Adipose tissue (tissue), 3 donors: ENCODE data around the gene EMC9. TPM values are rescaled to one million over a fixed set of nuclear protein-coding genes. Genes with fewer than 3 reads are reported as not detected.

Experiments used
- H3K27ac ChIP-seq: one replicate; pipeline ENCODE4 v1.5.1; 2013; ENCODE audit warnings: low read depth, low read length
- WGBS, 3 donors: extraction: QIAGEN DNeasy Blood & Tissue Kit; methylation state at CpG; one replicate each; pipeline ENCODE4 v1.1.7; 2013; 5-methylcytosine and 5-hydroxymethylcytosine counted together
- polyA plus RNA-seq, 3 donors: library from polyadenylated mRNA; stranded (reverse); fragments of 200-250 nt; gene quantifications; one replicate each; pipeline ENCODE4 v1.2.3, GENCODE V29; 2013
- donor health status: healthy with polysubstance abuse.
- donor health status: Bipolar disorder and iron deficiency.
- donor health status: healthy.

Gene EMC9
- polyA plus RNA-seq, 3 donors = 16.3 to 17.3 (median 17.2) TPM

DNA sequence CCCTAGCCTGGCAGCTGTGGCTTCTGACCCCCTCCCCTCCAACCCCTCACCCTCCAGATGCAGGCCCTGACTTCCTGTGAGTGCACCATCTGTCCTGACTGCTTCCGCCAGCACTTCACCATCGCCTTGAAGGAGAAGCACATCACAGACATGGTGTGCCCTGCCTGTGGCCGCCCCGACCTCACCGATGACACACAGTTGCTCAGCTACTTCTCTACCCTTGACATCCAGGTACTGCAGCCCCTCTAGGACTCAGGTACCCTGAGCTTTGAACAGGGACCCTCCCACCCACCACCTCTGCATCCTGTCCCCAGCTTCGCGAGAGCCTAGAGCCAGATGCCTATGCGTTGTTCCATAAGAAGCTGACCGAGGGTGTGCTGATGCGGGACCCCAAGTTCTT is 13.7 kb upstream of the EMC9 start:
- 92 to 97% (median 94%) methylated on average over 10 of the region's 10 CpGs for WGBS, 3 donors
- no peak overlapping the region for H3K27ac ChIP-seq

DNA sequence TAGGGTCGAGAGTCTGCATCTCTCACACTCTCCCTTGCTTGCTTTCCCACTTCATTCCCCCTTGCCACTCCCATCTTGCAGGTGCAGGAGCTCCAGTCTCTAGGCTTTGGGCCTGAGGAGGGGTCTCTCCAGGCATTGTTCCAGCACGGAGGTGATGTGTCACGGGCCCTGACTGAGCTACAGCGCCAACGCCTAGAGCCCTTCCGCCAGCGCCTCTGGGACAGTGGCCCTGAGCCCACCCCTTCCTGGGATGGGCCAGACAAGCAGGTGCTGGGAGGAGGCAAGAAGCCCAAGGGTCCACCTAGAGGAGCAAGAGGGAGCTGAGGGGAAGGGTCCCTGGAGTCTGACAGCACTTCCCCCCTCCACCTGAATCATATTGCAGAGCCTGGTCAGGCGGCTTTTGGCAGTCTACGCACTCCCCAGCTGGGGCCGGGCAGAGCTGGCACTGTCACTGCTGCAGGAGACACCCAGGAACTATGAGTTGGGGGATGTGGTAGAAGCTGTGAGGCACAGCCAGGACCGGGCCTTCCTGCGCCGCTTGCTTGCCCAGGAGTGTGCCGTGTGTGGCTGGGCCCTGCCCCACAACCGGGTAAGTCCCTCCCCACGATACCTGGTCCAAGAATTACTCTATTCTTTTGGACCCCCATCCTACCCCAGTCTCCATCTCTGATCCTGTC is 10.2 kb upstream of the EMC9 start:
- no peak overlapping the region for H3K27ac ChIP-seq
- WGBS, 3 donors = 93 to 96% (median 94%) methylated on average over 16 of the region's 16 CpGs

DNA sequence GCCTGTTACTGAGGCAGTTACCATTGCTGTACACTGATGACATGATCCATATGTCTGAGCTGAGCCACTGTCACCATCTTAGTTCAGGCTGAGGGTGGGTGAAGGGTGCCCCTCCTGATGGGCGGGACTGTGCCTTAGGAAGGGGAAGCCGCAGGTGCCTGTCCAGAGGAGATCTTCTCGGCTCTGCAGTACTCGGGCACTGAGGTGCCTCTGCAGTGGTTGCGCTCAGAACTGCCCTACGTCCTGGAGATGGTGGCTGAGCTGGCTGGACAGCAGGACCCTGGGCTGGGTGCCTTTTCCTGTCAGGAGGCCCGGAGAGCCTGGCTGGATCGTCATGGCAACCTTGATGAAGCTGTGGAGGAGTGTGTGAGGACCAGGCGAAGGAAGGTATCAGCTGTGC is 9.6 kb upstream of the EMC9 start:
- 78 to 88% (median 87%) methylated on average over 9 of the region's 9 CpGs for WGBS, 3 donors
- H3K27ac ChIP-seq = no peak overlapping the region

GRCh38 chr14:24150567-24150966 is 9.2 kb upstream of the EMC9 start:
- no peak overlapping the region for H3K27ac ChIP-seq
- WGBS, 3 donors = 90 to 97% (median 93%) methylated on average over 9 of the region's 9 CpGs

DNA sequence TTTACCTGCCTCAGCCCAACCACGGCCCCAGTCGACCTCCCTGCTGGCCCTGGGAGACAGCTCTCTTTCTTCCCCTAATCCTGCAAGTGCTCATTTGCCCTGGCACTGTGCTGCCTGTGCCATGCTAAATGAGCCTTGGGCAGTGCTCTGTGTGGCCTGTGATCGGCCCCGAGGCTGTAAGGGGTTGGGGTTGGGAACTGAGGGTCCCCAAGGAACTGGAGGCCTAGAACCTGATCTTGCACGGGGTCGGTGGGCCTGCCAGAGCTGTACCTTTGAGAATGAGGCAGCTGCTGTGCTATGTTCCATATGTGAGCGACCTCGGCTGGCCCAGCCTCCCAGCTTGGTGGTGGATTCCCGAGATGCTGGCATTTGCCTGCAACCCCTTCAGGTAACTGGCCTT is 8.7 kb upstream of the EMC9 start:
- 89 to 91% (median 90%) methylated on average over 9 of the region's 9 CpGs for WGBS, 3 donors
- no peak overlapping the region for H3K27ac ChIP-seq

DNA sequence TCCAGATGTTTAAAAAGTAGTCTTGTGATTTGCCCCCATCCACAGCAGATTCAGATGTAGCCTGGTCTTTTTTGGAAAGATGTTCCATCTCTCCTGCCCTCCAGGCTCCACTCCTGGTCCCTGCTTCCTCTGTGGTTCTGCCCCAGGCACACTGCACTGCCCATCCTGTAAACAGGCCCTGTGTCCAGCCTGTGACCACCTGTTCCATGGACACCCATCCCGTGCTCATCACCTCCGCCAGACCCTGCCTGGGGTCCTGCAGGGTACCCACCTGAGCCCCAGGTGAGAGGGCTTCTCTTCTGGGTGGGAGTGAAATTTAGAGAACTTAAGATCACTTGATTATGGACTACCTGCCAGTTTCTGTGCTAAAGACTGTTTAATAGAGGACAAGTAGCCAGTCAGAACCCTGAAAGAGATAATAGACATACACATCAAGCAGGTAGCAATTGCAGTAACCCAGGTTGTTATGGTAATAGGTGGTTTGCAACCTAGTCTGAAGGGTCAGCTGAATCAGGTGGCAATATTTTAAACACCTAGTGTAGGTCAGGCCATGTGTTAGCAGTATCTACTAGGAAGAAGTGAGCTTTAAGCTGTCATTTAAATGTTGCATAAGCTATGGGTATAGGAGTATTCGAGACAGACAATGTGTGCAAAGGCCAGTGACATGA is 8.0 kb upstream of the EMC9 start:
- no peak overlapping the region for H3K27ac ChIP-seq
- WGBS, 3 donors = 92 to 97% (median 94%) methylated on average over 3 of the region's 3 CpGs

- H3K27ac ChIP-seq = no peak overlapping the region
- 4 to 10% (median 5%) methylated on average over 29 of the region's 29 CpGs for WGBS, 3 donors
Measured at GRCh38 chr14:24147761-24148428, 6.5 kb upstream of the EMC9 start.

- 0 to 1% (median 1%) methylated on average over 42 to 57 of the region's 57 CpGs for WGBS, 3 donors
- H3K27ac ChIP-seq = peak within 1 kb of the TSS; percentile 51
Measured at GRCh38 chr14:24146978-24147760, 5.8 kb upstream of the EMC9 start, which contains the start of gene RNF31. Gene RNF31, plus strand, starts transcription at chr14:24147498. Its CDS starts 201 bp downstream, at chr14:24147699.

DNA sequence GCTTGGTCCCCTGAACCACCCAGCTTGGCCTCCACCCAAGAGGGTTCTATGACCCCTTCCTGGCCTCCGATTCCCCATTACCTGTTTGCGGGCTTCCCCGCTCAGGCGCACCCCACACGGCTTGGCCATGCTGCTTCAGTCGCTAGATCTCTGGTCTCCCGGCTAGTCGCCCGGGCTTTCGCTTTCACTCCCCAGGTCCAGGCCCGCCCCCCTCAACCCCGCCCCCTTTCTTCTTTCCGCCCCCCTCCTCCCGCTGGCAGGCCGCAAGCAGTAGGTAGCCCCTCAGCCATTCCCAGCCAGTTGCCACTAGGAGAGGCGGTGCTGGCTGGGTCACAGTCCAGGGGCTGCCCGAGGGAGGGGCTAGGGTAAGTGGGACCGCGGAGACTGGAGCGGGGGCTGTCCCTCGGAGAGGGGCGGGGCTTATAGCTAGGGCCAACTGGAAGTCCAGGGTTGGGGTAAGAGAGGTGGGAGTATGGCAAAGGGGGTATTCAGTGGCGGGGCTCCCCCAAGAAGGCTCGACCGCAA is 5.1 kb upstream of the EMC9 start, which contains the start of gene PSME2:
Gene PSME2 (minus strand): TSS at position 158 of the 525 bp plus-strand sequence. CDS start 29 bp downstream, at position 129.
- 0 to 1% (median 1%) methylated on average over 25 of the region's 25 CpGs for WGBS, 3 donors
- peak within 1 kb of the TSS; percentile 51 for H3K27ac ChIP-seq

DNA sequence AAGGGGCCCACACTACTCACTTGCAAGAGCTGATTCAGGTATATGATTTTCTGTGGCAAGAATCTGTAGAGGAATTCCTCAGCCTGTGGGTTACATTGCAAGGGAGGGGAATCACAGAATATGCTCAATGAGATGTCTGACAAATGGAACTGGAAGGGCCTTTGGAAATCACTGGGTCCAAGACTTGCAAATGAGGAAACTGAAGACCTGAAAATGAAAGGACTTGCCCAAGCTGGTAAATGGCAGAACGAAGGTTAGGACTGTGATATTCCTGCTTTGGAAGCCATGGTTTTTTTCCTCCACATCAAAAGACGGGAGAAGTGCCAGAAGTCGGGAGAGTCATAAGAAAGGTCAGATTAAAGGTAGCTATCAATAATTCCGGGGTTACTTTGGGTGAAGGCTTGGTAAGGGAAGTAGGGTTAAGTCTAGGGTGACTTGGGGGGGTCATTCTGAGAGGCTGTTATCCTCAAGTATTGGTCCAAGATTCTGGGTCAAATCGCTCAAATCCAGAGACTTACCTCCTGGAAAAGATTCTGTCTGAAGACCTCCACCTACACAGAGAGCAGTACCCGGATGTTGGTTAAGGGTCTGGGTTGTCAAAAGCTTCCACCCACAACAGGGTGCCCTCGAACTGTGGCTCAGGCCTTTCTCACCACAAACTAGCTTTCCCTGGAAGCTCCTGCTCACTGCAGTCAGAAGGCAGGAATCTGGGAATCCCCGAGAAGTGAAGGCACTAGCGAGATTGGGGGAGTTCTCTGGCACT is 4.5 kb upstream of the EMC9 start:
- H3K27ac ChIP-seq = peak overlapping the region; percentile 51
- WGBS, 3 donors = 5 to 15% (median 12%) methylated on average over 9 of the region's 9 CpGs

DNA sequence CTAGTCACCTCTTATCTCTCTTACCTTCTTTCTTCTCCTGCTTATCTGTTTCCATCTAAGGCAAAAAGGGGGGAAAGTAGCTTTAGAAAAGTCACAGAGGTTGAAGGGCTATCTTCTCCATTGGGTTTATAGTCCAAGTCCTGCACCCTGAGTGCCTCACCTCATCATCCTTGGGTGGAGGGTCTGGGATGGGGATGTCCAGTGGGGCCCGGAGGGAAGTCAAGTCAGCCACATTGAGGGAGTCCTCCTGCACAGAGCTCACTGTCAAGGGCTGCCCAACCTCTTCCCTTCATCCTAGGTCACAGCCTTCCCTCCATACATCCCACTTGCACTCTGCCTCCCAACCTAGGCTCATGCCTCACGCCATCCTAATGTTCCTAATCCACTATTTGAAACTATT is 3.8 kb upstream of the EMC9 start:
- 83 to 97% (median 92%) methylated on average over 2 of the region's 2 CpGs for WGBS, 3 donors
- no peak overlapping the region for H3K27ac ChIP-seq

GRCh38 chr14:24144451-24144850 is 3.1 kb upstream of the EMC9 start:
- H3K27ac ChIP-seq = no peak overlapping the region
- 90 to 93% (median 91%) methylated on average over 1 of the region's 1 CpG for whole genome bisulfite sequencing, 3 donors

DNA sequence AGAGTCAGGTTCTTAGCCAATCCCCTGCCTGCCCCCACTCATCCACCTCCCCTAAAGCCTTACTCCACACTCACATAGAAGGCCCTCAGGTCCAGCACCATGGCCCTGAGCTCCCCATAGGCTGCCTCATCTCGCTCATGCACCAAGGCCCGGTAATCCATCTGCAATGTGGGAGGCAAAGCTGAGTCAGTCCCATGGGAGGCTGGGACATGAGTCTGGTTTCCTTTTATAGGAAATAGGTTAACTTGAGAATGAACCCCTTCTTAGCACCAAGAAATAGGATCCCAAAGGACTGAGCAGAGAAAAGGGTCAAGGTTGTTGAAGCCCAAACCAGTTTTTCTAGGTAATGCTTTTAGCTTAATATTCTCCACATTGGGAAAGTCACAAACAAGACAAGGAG is 2.1 kb upstream of the EMC9 start:
- 76 to 87% (median 80%) methylated on average over 2 of the region's 2 CpGs for WGBS, 3 donors

DNA sequence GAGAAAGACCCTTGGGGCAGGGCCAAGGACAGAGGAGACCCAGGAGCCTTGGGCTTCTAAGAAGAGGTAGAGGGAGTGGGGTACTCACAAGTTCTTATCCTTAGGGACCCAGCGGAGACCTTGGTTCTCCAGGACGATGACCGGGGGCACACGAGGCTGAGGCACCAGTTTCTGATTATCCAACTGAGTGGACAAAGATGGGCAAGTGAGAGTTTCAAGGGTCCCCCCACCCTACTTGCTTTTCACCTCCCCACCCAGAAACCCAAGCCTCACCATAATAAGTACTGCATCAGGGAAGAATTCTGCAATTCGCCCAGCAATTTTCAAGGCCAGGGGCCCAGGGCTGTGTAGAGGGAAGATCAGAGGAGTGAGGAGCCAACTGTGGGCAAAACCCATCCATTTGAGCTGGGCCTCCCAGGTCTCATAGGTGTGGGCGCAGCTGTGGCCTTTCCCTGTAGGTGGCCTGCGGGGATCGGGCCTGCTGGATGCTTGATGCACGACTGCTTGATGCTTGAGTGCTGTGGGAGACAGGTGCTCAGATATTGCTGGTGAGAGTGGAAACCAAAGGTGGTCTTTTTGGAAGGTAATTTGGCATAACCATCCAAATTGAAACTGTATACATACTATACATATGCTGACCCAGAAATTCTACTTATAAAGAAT is 2.0 kb downstream of the EMC9 start:
- no peak overlapping the region for H3K27ac ChIP-seq

More for the DNA sequence above, 2.1 kb upstream of the EMC9 start:
- H3K27ac ChIP-seq = no peak overlapping the region

GRCh38 chr14:24138396-24139271 is 2.8 kb downstream of the EMC9 start:
- 73 to 85% (median 76%) methylated on average over 13 of the region's 13 CpGs for WGBS, 3 donors
- H3K27ac ChIP-seq = no peak overlapping the region

More for the DNA sequence above, 2.0 kb downstream of the EMC9 start:
- WGBS, 3 donors = 66 to 93% (median 89%) methylated on average over 9 of the region's 9 CpGs
